ENCODE measurements around the gene ORMDL2.

Gene ORMDL2

GRCh38 chr12:55850893-55851292 is 33.1 kb downstream of the ORMDL2 start:
- no peaks in the 10 kb centered on the region for H3F3A ChIP-seq (ENCODE audit: control insufficient read depth, insufficient read depth)
- no peaks in the 10 kb centered on the region for H3K9me3 ChIP-seq (ENCODE audit: control insufficient read depth, insufficient read depth, low read length)
- H4K20me1 ChIP-seq (ENCODE audit: control insufficient read depth, insufficient read depth, low read depth, low read length): no peaks in the 10 kb centered on the region
- no peak overlapping the region for H3K27ac ChIP-seq (ENCODE audit: low read depth, low read length)
- H3K4me3 ChIP-seq (ENCODE audit: low read length): no peak overlapping the region
- H3K4me1 ChIP-seq (ENCODE audit: control insufficient read depth, low read length): no peaks in the 10 kb centered on the region
- no peaks in the 10 kb centered on the region for H3K9me2 ChIP-seq (replicated peaks; ENCODE audit: control insufficient read depth, low read length)
- H3K79me2 ChIP-seq (ENCODE audit: control insufficient read depth, low read length): no peaks in the 10 kb centered on the region
- H3K36me3 ChIP-seq (ENCODE audit: control insufficient read depth, low read length): no peaks in the 10 kb centered on the region
- TF ChIP-seq EZH2phosphoT487 (IDR thresholded peaks at IDR 0.05; ENCODE audit: borderline replicate concordance, low read length) (no peak), CTCF (IDR thresholded peaks at IDR 0.05; ENCODE audit: low read depth, low read length, poor library complexity, severe bottlenecking) (no peak)
- H3K4me2 ChIP-seq (ENCODE audit: low read length): no peak overlapping the region
- peaks cover 35% of the 10 kb centered on the region for H3K27me3 ChIP-seq (ENCODE audit: control insufficient read depth, low read length)

- Histone ChIP-seq H3K36me3 (ENCODE audit: control insufficient read depth, low read length) (no peaks in the 10 kb centered on the region), H3K9me2 (replicated peaks; ENCODE audit: control insufficient read depth, low read length) (no peaks in the 10 kb centered on the region), H3K4me3 (ENCODE audit: low read length) (no peak overlapping the region), H3K27ac (ENCODE audit: low read depth, low read length) (no peak overlapping the region), H3K79me2 (ENCODE audit: control insufficient read depth, low read length) (no peaks in the 10 kb centered on the region), H3K9me3 (ENCODE audit: control insufficient read depth, insufficient read depth, low read length) (no peaks in the 10 kb centered on the region), H3F3A (ENCODE audit: control insufficient read depth, insufficient read depth) (no peaks in the 10 kb centered on the region), H3K27me3 (ENCODE audit: control insufficient read depth, low read length) (peaks cover 25% of the 10 kb centered on the region), H4K20me1 (ENCODE audit: control insufficient read depth, insufficient read depth, low read depth, low read length) (no peaks in the 10 kb centered on the region), H3K4me1 (ENCODE audit: control insufficient read depth, low read length) (no peaks in the 10 kb centered on the region), H3K4me2 (ENCODE audit: low read length) (no peak overlapping the region)
- TF ChIP-seq EZH2phosphoT487 (IDR thresholded peaks at IDR 0.05; ENCODE audit: borderline replicate concordance, low read length) (no peak), CTCF (IDR thresholded peaks at IDR 0.05; ENCODE audit: low read depth, low read length, poor library complexity, severe bottlenecking) (no peak)
These were observed 34.9 kb downstream of the ORMDL2 start for GRCh38 chr12:55852740-55853139.

GRCh38 chr12:55861396-55861795 is 43.6 kb downstream of the ORMDL2 start:
- Histone ChIP-seq H3K9me3 (ENCODE audit: control insufficient read depth, insufficient read depth, low read length) (no peaks in the 10 kb centered on the region), H3K79me2 (ENCODE audit: control insufficient read depth, low read length) (no peaks in the 10 kb centered on the region), H3F3A (ENCODE audit: control insufficient read depth, insufficient read depth) (no peaks in the 10 kb centered on the region), H3K9me2 (replicated peaks; ENCODE audit: control insufficient read depth, low read length) (no peaks in the 10 kb centered on the region), H3K27ac (ENCODE audit: low read depth, low read length) (no peak overlapping the region), H3K4me2 (ENCODE audit: low read length) (no peak overlapping the region), H3K4me3 (ENCODE audit: low read length) (no peak overlapping the region), H3K36me3 (ENCODE audit: control insufficient read depth, low read length) (no peaks in the 10 kb centered on the region), H3K27me3 (ENCODE audit: control insufficient read depth, low read length) (no peaks in the 10 kb centered on the region), H3K4me1 (ENCODE audit: control insufficient read depth, low read length) (no peaks in the 10 kb centered on the region), H4K20me1 (ENCODE audit: control insufficient read depth, insufficient read depth, low read depth, low read length) (no peaks in the 10 kb centered on the region)
- TF ChIP-seq CTCF (IDR thresholded peaks at IDR 0.05; ENCODE audit: low read depth, low read length, poor library complexity, severe bottlenecking): no peak
- no peak for TF ChIP-seq EZH2phosphoT487 (IDR thresholded peaks at IDR 0.05; ENCODE audit: borderline replicate concordance, low read length)

GRCh38 chr12:55861871-55862270 is 44.0 kb downstream of the ORMDL2 start:
- no peaks in the 10 kb centered on the region for H3K9me3 ChIP-seq (ENCODE audit: control insufficient read depth, insufficient read depth, low read length)
- no peaks in the 10 kb centered on the region for H3K27me3 ChIP-seq (ENCODE audit: control insufficient read depth, low read length)

More at GRCh38 chr12:55861871-55862270, 44.0 kb downstream of the ORMDL2 start:
- no peak overlapping the region for H3K4me3 ChIP-seq (ENCODE audit: low read length)
- H3F3A ChIP-seq (ENCODE audit: control insufficient read depth, insufficient read depth): no peaks in the 10 kb centered on the region
- H3K4me1 ChIP-seq (ENCODE audit: control insufficient read depth, low read length): no peaks in the 10 kb centered on the region
- no peaks in the 10 kb centered on the region for H3K79me2 ChIP-seq (ENCODE audit: control insufficient read depth, low read length)
- TF ChIP-seq CTCF (IDR thresholded peaks at IDR 0.05; ENCODE audit: low read depth, low read length, poor library complexity, severe bottlenecking): no peak
- no peak for TF ChIP-seq EZH2phosphoT487 (IDR thresholded peaks at IDR 0.05; ENCODE audit: borderline replicate concordance, low read length)
- no peaks in the 10 kb centered on the region for H4K20me1 ChIP-seq (ENCODE audit: control insufficient read depth, insufficient read depth, low read depth, low read length)
- no peak overlapping the region for H3K27ac ChIP-seq (ENCODE audit: low read depth, low read length)
- H3K9me2 ChIP-seq (replicated peaks; ENCODE audit: control insufficient read depth, low read length): no peaks in the 10 kb centered on the region
- H3K4me2 ChIP-seq (ENCODE audit: low read length): no peak overlapping the region
- H3K36me3 ChIP-seq (ENCODE audit: control insufficient read depth, low read length): no peaks in the 10 kb centered on the region

Measured in DOHH2 (cell line).